Caco-2 (cell line): ENCODE results near the gene GCN1. TPM values are rescaled to one million over a fixed set of nuclear protein-coding genes. Genes with fewer than 3 reads are reported as not detected.

ENCODE experiments used
- BruUV-seq: library from RNA; stranded (reverse); fragments of 400-500 nt; replicated peaks from 2 replicates; lab custom pipeline; 2021; lab: Mats Ljungman, UMichigan
- CTCF ChIA-PET: fragments of 300-600 bp; sonication (Branson Sonifier 250); formaldehyde crosslinking; loops from one replicate; lab custom pipeline; 2022; ENCODE audit warnings: antibody characterized with exemption; lab: Charles Lee
- POLR2A ChIA-PET: fragments of 300-600 bp; sonication (Branson Sonifier 250); formaldehyde crosslinking; loops from one replicate; lab custom pipeline; 2022; ENCODE audit warnings: antibody characterized with exemption; lab: Charles Lee
- DNase-seq, 2 experiments: peaks; one replicate each; pipeline versions ENCODE4 v3.0.0 to v3.0.0-alpha.2; 2020 to 2022
- H3K27me3 ChIP-seq: replicated peaks from 2 replicates; pipeline ENCODE4 v1.6.0; 2011; ENCODE audit warnings: low read length; ENCODE audit not compliant: control insufficient read depth, insufficient read depth
- H3K36me3 ChIP-seq: 2 replicates; pipeline ENCODE4 v1.5.1; 2011; ENCODE audit warnings: low read length; ENCODE audit not compliant: control insufficient read depth, insufficient read depth
- H3K4me1 ChIP-seq: fragments of 250-450 bp; sonication (Bioruptor Pico); 2 replicates; pipeline ENCODE4 v1.5.1; 2020; ENCODE audit warnings: mild to moderate bottlenecking
- H3K4me3 ChIP-seq: 2 replicates; pipeline ENCODE4 v1.5.1; 2011; ENCODE audit warnings: low read depth, mild to moderate bottlenecking, control low read depth, low read length
- H3K9me3 ChIP-seq: fragments of 250-450 bp; sonication (Bioruptor Pico); 2 replicates; pipeline ENCODE4 v1.5.1; 2020; ENCODE audit warnings: mild to moderate bottlenecking, moderate library complexity
- H3K27ac Mint-ChIP-seq: one replicate; pipeline ENCODE4 v1.8.0; 2022; ENCODE audit warnings: mixed read lengths; ENCODE audit not compliant: unreplicated experiment
- H3K27me3 Mint-ChIP-seq: one replicate; pipeline ENCODE4 v1.8.0; 2022; ENCODE audit warnings: mixed read lengths; ENCODE audit not compliant: insufficient read depth, unreplicated experiment
- H3K36me3 Mint-ChIP-seq: one replicate; pipeline ENCODE4 v1.8.0; 2022; ENCODE audit warnings: mild to moderate bottlenecking, mixed read lengths; ENCODE audit not compliant: insufficient read depth, unreplicated experiment
- H3K4me1 Mint-ChIP-seq: one replicate; pipeline ENCODE4 v1.8.0; 2022; ENCODE audit warnings: low read depth, mixed read lengths; ENCODE audit not compliant: unreplicated experiment
- H3K4me3 Mint-ChIP-seq: one replicate; pipeline ENCODE4 v1.8.0; 2022; ENCODE audit warnings: mild to moderate bottlenecking, moderate library complexity, mixed read lengths; ENCODE audit not compliant: unreplicated experiment
- H3K9me3 Mint-ChIP-seq: one replicate; pipeline ENCODE4 v1.8.0; 2022; ENCODE audit warnings: mixed read lengths; ENCODE audit not compliant: unreplicated experiment
- intact Hi-C: fragments of 100-400 bp; cut with micrococcal nuclease; formaldehyde crosslinking; loops from one replicate; pipeline ENCODE4 v1.10.0; 2022; ENCODE audit not compliant: unreplicated experiment
- total RNA-seq: library from RNA; stranded (reverse); gene quantifications from 2 replicates; pipeline ENCODE4 v1.2.3, GENCODE V29; 2022
- TF ChIP-seq, protein P1 (sequence below), 2 experiments: fragments of 200-600 bp in 1 of 2; IDR thresholded peaks; 1 replicate in 1 of 2; 2 replicates in 1 of 2; pipeline versions ENCODE4 v1.5.1 to v1.8.0; 2011 to 2022; ENCODE audit warnings: antibody characterized with exemption in 1 of 2, control low read depth in 1 of 2, inconsistent platforms in 1 of 2, low read depth in 1 of 2, low read length in 1 of 2, mild to moderate bottlenecking in 1 of 2, moderate library complexity in 1 of 2; ENCODE audit not compliant: insufficient read depth in 1 of 2, severe bottlenecking in 1 of 2, unreplicated experiment in 1 of 2

Gene GCN1
- total RNA-seq, 1 experiment from 2014 or later, result 154 TPM

- Histone ChIP-seq H3K9me3 (no peaks in the 10 kb centered on the region), H3K4me1 (no peaks in the 10 kb centered on the region), H3K27me3 (no peaks in the 10 kb centered on the region), H3K4me3 (no peak overlapping the region), H3K36me3 (peaks cover 1% of the 10 kb centered on the region; the same call in 1 of the 2 replicates)
- DNase-seq, result no peak
- intact Hi-C loops, result no loop called here
- BruUV-seq, result no TSS peak
- ChIA-PET POLR2A (interaction anchor here (1.0 kb wide), 1 partner anchor 11 kb away, joined by 7 read pairs; the partner anchor contains the start of gene RPLP0), CTCF (no interaction called here)
- no peaks in the 10 kb centered on the region for H3K4me1 Mint-ChIP-seq
- TF ChIP-seq, protein P1, sequence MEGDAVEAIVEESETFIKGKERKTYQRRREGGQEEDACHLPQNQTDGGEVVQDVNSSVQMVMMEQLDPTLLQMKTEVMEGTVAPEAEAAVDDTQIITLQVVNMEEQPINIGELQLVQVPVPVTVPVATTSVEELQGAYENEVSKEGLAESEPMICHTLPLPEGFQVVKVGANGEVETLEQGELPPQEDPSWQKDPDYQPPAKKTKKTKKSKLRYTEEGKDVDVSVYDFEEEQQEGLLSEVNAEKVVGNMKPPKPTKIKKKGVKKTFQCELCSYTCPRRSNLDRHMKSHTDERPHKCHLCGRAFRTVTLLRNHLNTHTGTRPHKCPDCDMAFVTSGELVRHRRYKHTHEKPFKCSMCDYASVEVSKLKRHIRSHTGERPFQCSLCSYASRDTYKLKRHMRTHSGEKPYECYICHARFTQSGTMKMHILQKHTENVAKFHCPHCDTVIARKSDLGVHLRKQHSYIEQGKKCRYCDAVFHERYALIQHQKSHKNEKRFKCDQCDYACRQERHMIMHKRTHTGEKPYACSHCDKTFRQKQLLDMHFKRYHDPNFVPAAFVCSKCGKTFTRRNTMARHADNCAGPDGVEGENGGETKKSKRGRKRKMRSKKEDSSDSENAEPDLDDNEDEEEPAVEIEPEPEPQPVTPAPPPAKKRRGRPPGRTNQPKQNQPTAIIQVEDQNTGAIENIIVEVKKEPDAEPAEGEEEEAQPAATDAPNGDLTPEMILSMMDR (IDR thresholded peaks at IDR 0.05; ENCODE audit: insufficient read depth in 1 of 2, low read depth in 1 of 2, low read length in 1 of 2, severe bottlenecking in 1 of 2, unreplicated experiment in 1 of 2), result no peak
- no peaks in the 10 kb centered on the region for H3K9me3 Mint-ChIP-seq
- H3K36me3 Mint-ChIP-seq, result peaks cover 81% of the 10 kb centered on the region
- no peak overlapping the region for H3K27ac Mint-ChIP-seq
- no peaks in the 10 kb centered on the region for H3K27me3 Mint-ChIP-seq
- H3K4me3 Mint-ChIP-seq, result no peak overlapping the region
Observed at GRCh38 chr12:120212301-120212700, 17.8 kb upstream of the GCN1 start.

DNA sequence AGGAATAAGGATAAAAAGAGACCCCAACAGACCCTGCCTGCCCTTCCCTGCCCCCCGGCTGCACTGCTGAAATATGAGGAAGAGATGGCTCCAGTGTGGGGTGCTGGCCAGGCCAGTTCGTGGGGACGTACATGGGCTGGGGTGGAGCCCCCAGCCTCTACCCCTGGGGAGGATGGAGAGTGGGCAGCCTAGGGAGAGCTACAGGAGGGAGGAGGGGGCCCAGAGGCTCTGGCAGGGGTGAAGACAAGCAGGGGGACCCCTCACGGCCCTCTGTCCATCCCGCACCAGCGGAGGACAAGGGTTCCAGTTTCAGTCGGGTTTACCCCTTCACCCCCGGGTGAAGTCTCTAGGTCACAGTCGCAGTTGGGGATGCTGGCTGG lies 17.4 kb upstream of the GCN1 start:
- H3K36me3 Mint-ChIP-seq, result peaks cover 81% of the 10 kb centered on the region
- no TSS peak for BruUV-seq
- H3K36me3 ChIP-seq, result peaks cover 1% of the 10 kb centered on the region; the same call in 1 of the 2 replicates

GRCh38 chr12:120211243-120211903 lies 16.9 kb upstream of the GCN1 start:
- Mint-ChIP-seq H3K9me3 (no peaks in the 10 kb centered on the region), H3K4me1 (no peaks in the 10 kb centered on the region), H3K27ac (no peak overlapping the region), H3K27me3 (no peaks in the 10 kb centered on the region), H3K4me3 (no peak overlapping the region), H3K36me3 (peaks cover 80% of the 10 kb centered on the region)
- Histone ChIP-seq H3K36me3 (peaks cover 1% of the 10 kb centered on the region; the same call in 1 of the 2 replicates), H3K27me3 (no peaks in the 10 kb centered on the region), H3K4me1 (no peaks in the 10 kb centered on the region), H3K4me3 (no peak overlapping the region), H3K9me3 (0 out of 2 replicates have a peak, but pooled peaks cover under 1% of the 10 kb centered on the region)
- TF ChIP-seq, protein P1 (IDR thresholded peaks at IDR 0.05; ENCODE audit: insufficient read depth in 1 of 2, low read depth in 1 of 2, low read length in 1 of 2, severe bottlenecking in 1 of 2, unreplicated experiment in 1 of 2), result no peak
- DNase-seq, result no peak
- ChIA-PET POLR2A (interaction anchor here (1.8 kb wide), 1 partner anchor 10 kb away, joined by 7 read pairs; the partner anchor contains the start of gene RPLP0), CTCF (interaction anchor here (1.0 kb wide), 1 partner anchor 18 kb away, joined by 5 read pairs; no protein-coding TSS in a partner anchor)
- intact Hi-C loops, result no loop called here
- BruUV-seq, result TSS peak; percentile 13

More for the DNA sequence above, 17.4 kb upstream of the GCN1 start:
- no peaks in the 10 kb centered on the region for H3K9me3 ChIP-seq
- no peaks in the 10 kb centered on the region for H3K4me1 ChIP-seq
- Mint-ChIP-seq H3K27me3 (no peaks in the 10 kb centered on the region), H3K9me3 (no peaks in the 10 kb centered on the region), H3K4me3 (no peak overlapping the region), H3K27ac (no peak overlapping the region), H3K4me1 (no peaks in the 10 kb centered on the region)
- no peak for DNase-seq
- ChIA-PET POLR2A (interaction anchor here (1.0 kb wide), 1 partner anchor 11 kb away, joined by 7 read pairs; the partner anchor contains the start of gene RPLP0), CTCF (no interaction called here)
- intact Hi-C loops, result no loop called here
- no peak overlapping the region for H3K4me3 ChIP-seq
- TF ChIP-seq, protein P1 (IDR thresholded peaks at IDR 0.05; ENCODE audit: insufficient read depth in 1 of 2, low read depth in 1 of 2, low read length in 1 of 2, severe bottlenecking in 1 of 2, unreplicated experiment in 1 of 2), result no peak
- H3K27me3 ChIP-seq, result no peaks in the 10 kb centered on the region
